CD4-positive, alpha-beta T cell (primary cell): Measurements from ENCODE around the gene SLC23A2. TPM values are rescaled to one million over a fixed set of nuclear protein-coding genes. Genes with fewer than 3 reads are reported as not detected.

ENCODE experiments used
- ATAC-seq: fragments of 200-7000 bp; cut with Tn5 transposase; one replicate; pipeline ENCODE4 v1.10.0; 2022; ENCODE audit warnings: mild to moderate bottlenecking; ENCODE audit not compliant: poor library complexity
- CTCF ChIA-PET: fragments of 350-600 bp; sonication (Branson Sonifier 250); formaldehyde crosslinking; loops from one replicate; lab custom pipeline; 2021; ENCODE audit warnings: antibody characterized with exemption, inconsistent platforms; lab: Charles Lee
- POLR2A ChIA-PET: fragments of 350-600 bp; sonication (Branson Sonifier 250); formaldehyde crosslinking; loops from one replicate; lab custom pipeline; 2021; ENCODE audit warnings: antibody characterized with exemption, inconsistent platforms; lab: Charles Lee
- DNase-seq, 14 experiments: peaks; one replicate each; pipeline ENCODE4 v3.0.0-alpha.2; 2013 to 2020; ENCODE audit warnings: mixed read lengths in 2 of 14
- H3K27ac ChIP-seq, 2 donors: one replicate each; pipeline versions ENCODE4 v1.5.1 to v1.7.0; 2013; ENCODE audit warnings: low read length in 2 of 2, low read depth in 1 of 2, mild to moderate bottlenecking in 1 of 2
- H3K27me3 ChIP-seq, 2 experiments: 1 replicate in 1 of 2; 2 replicates in 1 of 2; pipeline versions ENCODE4 v1.6.1 to v1.7.0; 2013; ENCODE audit warnings: low read length in 2 of 2, control low read depth in 1 of 2, mild to moderate bottlenecking in 1 of 2, moderate library complexity in 1 of 2; ENCODE audit not compliant: insufficient read depth in 2 of 2, control insufficient read depth in 1 of 2
- H3K36me3 ChIP-seq: one replicate; pipeline ENCODE4 v1.6.1; 2013; ENCODE audit warnings: low read length, control low read depth; ENCODE audit not compliant: insufficient read depth
- H3K4me1 ChIP-seq: one replicate; pipeline ENCODE4 v1.6.1; 2013; ENCODE audit warnings: low read length, control low read depth; ENCODE audit not compliant: insufficient read depth
- H3K4me3 ChIP-seq: one replicate; pipeline ENCODE4 v1.5.1; 2013; ENCODE audit warnings: mild to moderate bottlenecking, low read length, moderate library complexity
- H3K9me3 ChIP-seq, 2 experiments: 1 replicate in 1 of 2; 2 replicates in 1 of 2; pipeline versions ENCODE4 v1.6.1 to v1.7.0; 2013; ENCODE audit warnings: low read length in 2 of 2, mild to moderate bottlenecking in 2 of 2, control low read depth in 1 of 2, moderate library complexity in 1 of 2; ENCODE audit not compliant: control insufficient read depth in 1 of 2, insufficient read depth in 1 of 2
- H3K27ac Mint-ChIP-seq: one replicate; pipeline ENCODE4 v1.8.0; 2020; ENCODE audit warnings: mixed read lengths
- H3K27me3 Mint-ChIP-seq: one replicate; pipeline ENCODE4 v1.8.0; 2021; ENCODE audit warnings: mixed read lengths
- H3K36me3 Mint-ChIP-seq: one replicate; pipeline ENCODE4 v1.8.0; 2021; ENCODE audit warnings: low read depth, mixed read lengths
- H3K4me1 Mint-ChIP-seq: one replicate; pipeline ENCODE4 v1.8.0; 2021; ENCODE audit warnings: low read depth, mixed read lengths
- H3K4me3 Mint-ChIP-seq: one replicate; pipeline ENCODE4 v1.8.0; 2020; ENCODE audit warnings: mild to moderate bottlenecking, mixed read lengths
- H3K9me3 Mint-ChIP-seq: one replicate; pipeline ENCODE4 v1.8.0; 2020; ENCODE audit warnings: mixed read lengths
- intact Hi-C, 2 experiments: fragments of 100-400 bp; cut with DNase I in 1 of 2; cut with micrococcal nuclease in 1 of 2; formaldehyde crosslinking; loops; one replicate each; pipeline versions ENCODE4 v1.15.1 to v1.9.0; 2023 to 2025; cut with DNase I, micrococcal nuclease
- total RNA-seq, 174 experiments: library from RNA in 2 of 174; stranded (reverse) in 2 of 174; gene quantifications; one replicate each; pipeline ENCODE4 v1.2.3 and lab custom pipeline; 2021 to 2026
- TF ChIP-seq, protein P1 (sequence below): fragments of 200-600 bp; IDR thresholded peaks from one replicate; pipeline ENCODE4 v1.8.0; 2022; ENCODE audit warnings: antibody characterized with exemption, mild to moderate bottlenecking

The SLC23A2 gene
- total RNA-seq, 2 experiments from 2014 or later: 22.8 to 23.0 TPM

DNA sequence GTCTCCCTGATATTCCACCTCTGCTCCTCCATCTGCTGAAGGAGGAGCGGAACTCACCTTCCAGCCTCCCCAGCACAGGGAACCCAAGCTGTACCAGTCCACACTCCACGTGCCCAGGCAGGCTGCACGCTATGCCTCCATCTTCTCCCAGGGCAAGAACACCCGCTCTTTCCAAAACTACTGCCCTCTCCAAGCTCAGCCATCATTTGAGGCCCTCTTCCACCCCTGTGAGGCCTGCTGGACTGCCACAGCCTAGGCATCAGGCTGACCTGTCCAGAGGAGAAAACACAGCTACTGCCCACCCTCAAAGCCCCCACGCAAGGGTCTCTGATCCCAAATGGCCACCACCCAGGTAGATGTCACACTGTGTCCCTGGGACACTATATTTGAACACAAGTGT is 179.7 kb downstream of the SLC23A2 start:
- Histone ChIP-seq H3K4me1 (peaks cover 46% of the 10 kb centered on the region), H3K27me3 (no peaks in the 10 kb centered on the region), H3K4me3 (peak overlapping the region; percentile 82), H3K36me3 (peaks cover 36% of the 10 kb centered on the region), H3K27ac (no peak overlapping the region), H3K9me3 (no peaks in the 10 kb centered on the region)
- intact Hi-C loops: no loop called here
- POLR2A ChIA-PET: no interaction called here
- TF ChIP-seq, protein P1, sequence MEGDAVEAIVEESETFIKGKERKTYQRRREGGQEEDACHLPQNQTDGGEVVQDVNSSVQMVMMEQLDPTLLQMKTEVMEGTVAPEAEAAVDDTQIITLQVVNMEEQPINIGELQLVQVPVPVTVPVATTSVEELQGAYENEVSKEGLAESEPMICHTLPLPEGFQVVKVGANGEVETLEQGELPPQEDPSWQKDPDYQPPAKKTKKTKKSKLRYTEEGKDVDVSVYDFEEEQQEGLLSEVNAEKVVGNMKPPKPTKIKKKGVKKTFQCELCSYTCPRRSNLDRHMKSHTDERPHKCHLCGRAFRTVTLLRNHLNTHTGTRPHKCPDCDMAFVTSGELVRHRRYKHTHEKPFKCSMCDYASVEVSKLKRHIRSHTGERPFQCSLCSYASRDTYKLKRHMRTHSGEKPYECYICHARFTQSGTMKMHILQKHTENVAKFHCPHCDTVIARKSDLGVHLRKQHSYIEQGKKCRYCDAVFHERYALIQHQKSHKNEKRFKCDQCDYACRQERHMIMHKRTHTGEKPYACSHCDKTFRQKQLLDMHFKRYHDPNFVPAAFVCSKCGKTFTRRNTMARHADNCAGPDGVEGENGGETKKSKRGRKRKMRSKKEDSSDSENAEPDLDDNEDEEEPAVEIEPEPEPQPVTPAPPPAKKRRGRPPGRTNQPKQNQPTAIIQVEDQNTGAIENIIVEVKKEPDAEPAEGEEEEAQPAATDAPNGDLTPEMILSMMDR: no peak
- Mint-ChIP-seq H3K27ac (peak overlapping the region; percentile 66), H3K27me3 (no peaks in the 10 kb centered on the region), H3K36me3 (peaks cover 55% of the 10 kb centered on the region), H3K4me3 (peak overlapping the region; percentile 91), H3K9me3 (no peaks in the 10 kb centered on the region), H3K4me1 (peaks cover 38% of the 10 kb centered on the region)
- ATAC-seq (no peak), DNase-seq (no peak)
- CTCF ChIA-PET: interaction anchor here (1.3 kb wide), 1 partner anchor 26 kb away, joined by 4 read pairs; no protein-coding TSS in a partner anchor

DNA sequence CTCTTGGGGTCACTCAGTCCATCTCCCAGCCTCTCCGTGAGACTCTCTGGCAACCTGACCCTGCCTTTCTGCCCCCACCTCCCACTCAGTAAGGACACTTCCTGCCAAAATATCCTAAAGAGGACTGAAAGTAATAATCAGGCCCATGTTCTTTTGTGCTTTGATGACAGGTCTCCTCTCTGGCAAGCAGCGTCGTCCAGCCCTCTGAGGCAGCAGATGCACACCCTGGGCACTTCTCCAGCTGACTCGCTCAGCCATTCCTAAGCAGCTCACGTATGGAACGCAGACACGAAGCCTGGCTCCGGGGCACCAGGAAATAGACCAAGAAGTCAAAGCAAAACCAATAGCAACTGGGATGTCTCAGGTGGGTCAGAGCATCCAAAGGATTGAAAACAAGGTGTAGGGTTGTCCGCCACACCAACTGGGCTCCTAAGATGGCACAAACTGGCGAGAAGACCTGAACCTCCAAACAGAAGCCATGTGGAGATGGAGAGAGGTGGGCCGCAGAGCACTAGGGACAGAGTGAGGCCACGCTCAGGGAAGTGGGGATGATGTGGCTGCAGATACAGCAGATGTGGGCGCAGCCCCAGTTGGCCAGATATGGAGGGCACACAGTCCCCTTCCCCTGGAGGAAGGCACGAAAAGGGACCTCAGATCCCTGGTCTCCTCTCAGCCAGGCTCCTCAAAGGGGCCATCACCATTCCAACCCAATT is 180.3 kb downstream of the SLC23A2 start:
- ChIA-PET POLR2A (no interaction called here), CTCF (interaction anchor here (1.3 kb wide), 1 partner anchor 26 kb away, joined by 4 read pairs; no protein-coding TSS in a partner anchor)
- Mint-ChIP-seq H3K4me1 (peaks cover 38% of the 10 kb centered on the region), H3K4me3 (peak overlapping the region; percentile 91), H3K36me3 (peaks cover 60% of the 10 kb centered on the region), H3K9me3 (no peaks in the 10 kb centered on the region), H3K27me3 (no peaks in the 10 kb centered on the region), H3K27ac (peak overlapping the region; percentile 66)
- H3K36me3 ChIP-seq: peaks cover 36% of the 10 kb centered on the region
- H3K9me3 ChIP-seq: no peaks in the 10 kb centered on the region
- no peak for ATAC-seq
- H3K4me1 ChIP-seq: peaks cover 49% of the 10 kb centered on the region
- H3K27me3 ChIP-seq: no peaks in the 10 kb centered on the region
- intact Hi-C loops: no loop called here
- peak overlapping the region in 1 of 2 donors; percentile 13 for H3K27ac ChIP-seq
- peak overlapping the region; percentile 82 for H3K4me3 ChIP-seq
- DNase-seq: no peak
- TF ChIP-seq, protein P1: no peak

DNA sequence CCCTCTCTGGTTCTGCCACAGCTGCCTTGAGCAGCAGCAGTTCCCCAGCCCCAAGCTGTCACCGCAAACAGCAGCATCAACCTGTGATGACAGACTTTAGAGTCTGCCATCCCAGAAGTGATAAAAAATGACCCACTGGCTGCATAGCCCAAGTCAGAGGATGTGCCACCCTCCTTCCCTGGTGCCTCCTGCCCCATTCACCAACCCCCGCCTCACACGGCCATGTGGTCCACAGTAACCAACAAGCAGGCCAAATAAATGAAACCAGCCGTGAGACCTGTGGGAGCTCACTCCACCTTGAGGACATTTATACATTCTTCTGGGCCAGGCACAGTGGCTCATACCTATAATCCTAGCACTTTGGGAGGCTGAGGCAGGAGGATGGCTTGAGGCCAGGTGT is 181.4 kb downstream of the SLC23A2 start:
- Mint-ChIP-seq H3K4me1 (peaks cover 46% of the 10 kb centered on the region), H3K27ac (peak overlapping the region; percentile 75), H3K4me3 (peak overlapping the region; percentile 51), H3K27me3 (no peaks in the 10 kb centered on the region), H3K9me3 (no peaks in the 10 kb centered on the region), H3K36me3 (peaks cover 66% of the 10 kb centered on the region)
- Histone ChIP-seq H3K27ac (peak overlapping the region in 1 of 2 donors; percentile 15), H3K27me3 (no peaks in the 10 kb centered on the region), H3K4me1 (peaks cover 60% of the 10 kb centered on the region), H3K4me3 (no peak overlapping the region), H3K9me3 (no peaks in the 10 kb centered on the region), H3K36me3 (peaks cover 36% of the 10 kb centered on the region)
- no peak for DNase-seq
- ChIA-PET CTCF (no interaction called here), POLR2A (no interaction called here)
- TF ChIP-seq, protein P1: no peak
- no peak for ATAC-seq
- intact Hi-C loops: no loop called here
